GM23248 (cell line): ENCODE measurements around the gene ZNF385A.
"Not testable (repeated sequence)": the region's sequence is repeated elsewhere in the genome, so short reads cannot be mapped to it uniquely, and the experiment has no call there.

Experiments
- EZH2 ChIP-seq: fragments of 200-600 bp; sonication (generic); IDR thresholded peaks from 2 replicates; pipeline ENCODE4 v1.6.1; 2018; ENCODE audit warnings: antibody characterized with exemption, mild to moderate bottlenecking; ENCODE audit not compliant: insufficient read depth, poor library complexity, severe bottlenecking
- EZH2phosphoT487 ChIP-seq: fragments of 200-600 bp; sonication (generic); IDR thresholded peaks from 2 replicates; pipeline ENCODE4 v1.6.1; 2018; ENCODE audit warnings: antibody characterized with exemption, moderate library complexity, mild to moderate bottlenecking, low read depth; ENCODE audit not compliant: insufficient read depth

DNA sequence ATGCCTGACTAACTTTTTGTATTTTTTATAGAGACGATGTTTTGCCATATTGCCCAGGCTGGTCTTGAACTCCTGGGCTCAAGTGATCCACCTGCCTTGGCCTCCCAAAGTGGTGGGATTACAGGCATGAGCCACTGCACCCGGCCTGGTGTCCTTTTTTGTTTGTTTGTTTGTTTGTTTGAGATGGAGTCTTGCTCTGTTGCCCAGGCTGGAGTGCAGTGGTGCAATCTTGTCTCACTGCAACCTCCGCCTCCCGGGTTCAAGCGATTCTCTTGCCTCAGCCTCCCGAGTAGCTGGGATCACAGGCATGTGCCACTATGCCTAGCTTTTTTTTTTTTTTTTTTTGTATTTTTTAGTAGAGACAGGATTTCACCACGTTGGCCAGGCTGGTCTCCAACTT is 30.3 kb downstream of the ZNF385A start:
- TF ChIP-seq EZH2, EZH2phosphoT487: not testable (repeated sequence)
